Calu3 (cell line): ENCODE results near the gene ACOX1. TPM values are rescaled to one million over a fixed set of nuclear protein-coding genes. Genes with fewer than 3 reads are reported as not detected.

Source experiments
- BruUV-seq: library from RNA; stranded (reverse); fragments of 400-500 nt; replicated peaks from 2 replicates; lab custom pipeline; 2021; lab: Mats Ljungman, UMichigan
- CTCF ChIA-PET: fragments of 300-600 bp; sonication (Branson Sonifier 250); formaldehyde crosslinking; loops from one replicate; lab custom pipeline; 2022; ENCODE audit warnings: antibody characterized with exemption; lab: Charles Lee
- DNase-seq: peaks from one replicate; pipeline ENCODE4 v3.0.0; 2022
- H3K27ac Mint-ChIP-seq: one replicate; pipeline ENCODE4 v1.8.0; 2022; ENCODE audit warnings: mixed read lengths; ENCODE audit not compliant: unreplicated experiment
- H3K27me3 Mint-ChIP-seq: one replicate; pipeline ENCODE4 v1.8.0; 2022; ENCODE audit warnings: mixed read lengths; ENCODE audit not compliant: unreplicated experiment
- H3K36me3 Mint-ChIP-seq: one replicate; pipeline ENCODE4 v1.8.0; 2022; ENCODE audit warnings: mild to moderate bottlenecking, moderate library complexity, mixed read lengths; ENCODE audit not compliant: insufficient read depth, unreplicated experiment
- H3K4me1 Mint-ChIP-seq: one replicate; pipeline ENCODE4 v1.8.0; 2022; ENCODE audit warnings: mild to moderate bottlenecking, low read depth, mixed read lengths; ENCODE audit not compliant: unreplicated experiment
- H3K4me3 Mint-ChIP-seq: one replicate; pipeline ENCODE4 v1.8.0; 2022; ENCODE audit warnings: mild to moderate bottlenecking, low read depth, moderate library complexity, mixed read lengths; ENCODE audit not compliant: unreplicated experiment
- H3K9me3 Mint-ChIP-seq: one replicate; pipeline ENCODE4 v1.8.0; 2022; ENCODE audit warnings: low read depth, mixed read lengths; ENCODE audit not compliant: unreplicated experiment
- CTCF ChIP-seq: fragments of 200-600 bp; IDR thresholded peaks from one replicate; pipeline ENCODE4 v1.8.0; 2022; ENCODE audit warnings: antibody characterized with exemption; ENCODE audit not compliant: unreplicated experiment
- intact Hi-C: fragments of 100-400 bp; cut with micrococcal nuclease; formaldehyde crosslinking; loops from one replicate; pipeline ENCODE4 v1.10.0; 2022; ENCODE audit not compliant: unreplicated experiment
- total RNA-seq: library from RNA; stranded (reverse); gene quantifications from 2 replicates; pipeline ENCODE4 v1.2.3, GENCODE V29; 2022

Gene ACOX1
- total RNA-seq, 1 experiment from 2014 or later = 53.1 TPM

GRCh38 chr17:75994802-75995370 lies 15.9 kb upstream of the ACOX1 start:
- Mint-ChIP-seq H3K27ac (no peak overlapping the region), H3K9me3 (no peaks in the 10 kb centered on the region), H3K27me3 (no peaks in the 10 kb centered on the region), H3K4me3 (no peak overlapping the region), H3K4me1 (peaks cover 33% of the 10 kb centered on the region), H3K36me3 (peaks cover 27% of the 10 kb centered on the region)
- TF ChIP-seq CTCF = no peak
- intact Hi-C loops = no loop called here
- CTCF ChIA-PET = no interaction called here
- no TSS peak for BruUV-seq
- DNase-seq = no peak

- CTCF ChIA-PET = no interaction called here
- no peaks in the 10 kb centered on the region for H3K27me3 Mint-ChIP-seq
- DNase-seq = no peak
- H3K27ac Mint-ChIP-seq = no peak overlapping the region
- intact Hi-C loops = no loop called here
- no TSS peak for BruUV-seq
- peaks cover 23% of the 10 kb centered on the region for H3K36me3 Mint-ChIP-seq
- H3K9me3 Mint-ChIP-seq = no peaks in the 10 kb centered on the region
- H3K4me3 Mint-ChIP-seq = no peak overlapping the region
- TF ChIP-seq CTCF = no peak
- peaks cover 11% of the 10 kb centered on the region for H3K4me1 Mint-ChIP-seq
Observed at GRCh38 chr17:75991396-75991795, 12.4 kb upstream of the ACOX1 start.

- H3K27ac Mint-ChIP-seq = no peak overlapping the region
- DNase-seq = no peak
- no TSS peak for BruUV-seq
- H3K4me1 Mint-ChIP-seq = peaks cover 25% of the 10 kb centered on the region
- H3K9me3 Mint-ChIP-seq = no peaks in the 10 kb centered on the region
- peaks cover 16% of the 10 kb centered on the region for H3K36me3 Mint-ChIP-seq
- TF ChIP-seq CTCF = no peak
- CTCF ChIA-PET = no interaction called here
- H3K4me3 Mint-ChIP-seq = no peak overlapping the region
- intact Hi-C loops = no loop called here
- H3K27me3 Mint-ChIP-seq = no peaks in the 10 kb centered on the region
Observed at GRCh38 chr17:75987041-75987440, 8.1 kb upstream of the ACOX1 start.

GRCh38 chr17:75985986-75986385 lies 7.0 kb upstream of the ACOX1 start:
- Mint-ChIP-seq H3K9me3 (no peaks in the 10 kb centered on the region), H3K4me1 (peaks cover 35% of the 10 kb centered on the region), H3K4me3 (no peak overlapping the region), H3K27me3 (no peaks in the 10 kb centered on the region), H3K36me3 (peaks cover 23% of the 10 kb centered on the region), H3K27ac (no peak overlapping the region)
- BruUV-seq = no TSS peak
- DNase-seq = no peak
- intact Hi-C loops = no loop called here
- no peak for TF ChIP-seq CTCF
- CTCF ChIA-PET = no interaction called here
